Activated CD4-positive, alpha-beta T cell treated with anti-CD3 and anti-CD28 coated beads, Interleukin-2, amount 50 U/mL, for 16 hours (primary cell): Measurements from ENCODE around the gene MIER1.
"Not testable (repeated sequence)": the region's sequence is repeated elsewhere in the genome, so short reads cannot be mapped to it uniquely, and the experiment has no call there.

Experiments
- DNase-seq: peaks from one replicate; pipeline ENCODE4 v3.0.0-alpha.2; 2020

The MIER1 gene

DNA sequence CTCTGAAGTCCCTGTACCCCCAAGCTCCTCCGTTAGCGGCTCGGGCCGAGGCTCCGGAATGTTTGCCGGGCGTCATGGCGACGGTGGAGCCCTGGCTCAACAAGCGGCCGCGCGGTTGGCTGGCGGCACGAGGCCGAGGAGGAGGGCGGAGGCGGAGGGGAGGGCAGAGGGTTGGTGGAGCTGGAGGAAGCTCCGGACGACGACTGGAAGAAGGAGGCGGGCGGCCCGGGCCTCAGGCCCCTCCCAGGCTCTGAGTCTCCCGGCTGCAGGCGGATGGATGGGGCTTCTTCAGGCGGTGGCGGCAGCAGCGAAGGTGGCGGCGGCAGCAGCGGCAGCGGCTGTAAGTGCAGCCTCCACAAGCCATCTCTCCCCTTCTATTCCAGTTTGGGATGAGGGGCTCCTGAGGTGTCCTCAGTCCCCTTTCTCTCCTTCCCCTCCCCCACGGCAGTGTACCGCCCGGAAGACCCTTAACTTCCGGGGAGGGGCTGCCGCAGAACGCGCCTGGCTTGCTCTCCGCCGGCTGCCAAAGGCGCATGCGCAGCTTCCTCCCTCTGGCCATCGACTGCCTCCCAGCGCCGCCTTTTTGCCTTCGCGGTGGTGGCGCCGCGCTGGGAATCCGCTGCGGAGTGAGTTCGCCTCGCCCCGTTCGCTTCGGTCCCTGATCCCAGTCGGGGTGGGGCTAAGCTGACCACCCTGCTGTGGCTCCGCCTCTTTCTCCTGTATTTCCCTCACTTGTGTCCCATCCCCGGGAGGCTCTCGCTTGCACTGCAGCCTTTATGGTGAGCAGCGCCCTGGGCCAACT is at the start of gene MIER1, which contains the start of gene DNAI4:
Gene MIER1 (plus strand): TSS at position 235 of the 802 bp plus-strand sequence. CDS start 39 bp downstream, at position 274.
Gene DNAI4 (minus strand): TSS at position 101 of the 802 bp plus-strand sequence. CDS start 25 bp downstream, at position 76.
- peak; percentile 98 for DNase-seq

DNA sequence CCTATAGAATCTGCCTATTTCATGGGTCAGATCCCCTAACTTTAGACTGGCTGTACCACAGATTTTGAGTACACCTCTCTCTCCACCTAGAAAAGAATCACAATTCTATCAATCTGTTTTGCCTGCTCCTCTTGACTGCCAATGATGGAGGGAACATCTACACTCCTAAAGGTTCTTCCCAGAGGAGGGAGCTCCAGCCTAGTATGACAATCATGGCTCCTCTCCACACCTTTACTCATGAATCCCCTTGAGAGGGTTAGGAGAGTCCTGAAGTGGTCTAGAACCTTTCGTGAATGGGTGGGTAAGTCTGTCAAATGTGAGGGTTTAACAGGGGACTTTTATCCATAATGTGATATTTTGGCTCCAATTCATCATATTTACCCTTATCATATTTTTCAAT is 48.1 kb upstream of the MIER1 start:
- no peak for DNase-seq

DNA sequence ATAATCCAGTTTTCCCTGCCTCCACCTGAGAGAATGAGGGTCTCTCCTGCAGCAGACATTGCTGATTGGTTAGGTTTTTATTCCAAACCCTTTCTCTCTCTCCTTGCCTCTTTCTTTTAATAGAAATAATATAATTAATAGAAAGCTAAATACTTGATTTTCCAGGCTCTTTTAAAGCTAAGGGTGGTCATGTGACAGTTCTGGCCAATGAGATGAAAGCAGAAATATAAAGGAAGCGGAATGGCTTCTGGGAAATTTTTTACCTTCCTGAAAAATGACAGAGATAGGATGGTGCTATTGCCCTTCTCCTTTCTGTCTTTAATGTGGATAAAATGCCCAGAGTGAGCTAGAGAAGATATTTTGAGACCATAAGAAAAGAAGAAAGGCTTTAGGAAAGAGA is 35.8 kb upstream of the MIER1 start:
- DNase-seq = no peak

DNA sequence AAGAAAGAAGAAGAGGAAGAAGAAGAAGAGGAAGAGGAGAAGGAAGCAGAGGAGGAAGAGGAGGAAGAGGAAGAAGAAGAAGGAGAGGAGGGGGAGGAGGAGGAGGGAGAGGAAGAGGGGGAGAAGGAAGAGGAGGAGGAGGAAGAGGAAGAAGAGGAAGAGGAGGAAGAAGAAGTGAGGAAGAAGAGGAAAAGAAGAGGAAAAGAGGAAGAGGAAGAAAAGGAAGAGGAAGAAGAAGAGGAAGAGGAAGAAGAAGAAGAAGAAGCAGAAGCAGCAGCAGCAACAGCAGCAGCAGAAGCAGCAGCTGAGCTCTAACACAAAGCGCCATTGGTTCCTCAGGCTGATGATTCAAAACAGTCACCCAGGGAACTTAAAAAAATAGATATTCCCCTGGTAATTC is 34.2 kb upstream of the MIER1 start:
- no peak for DNase-seq

DNA sequence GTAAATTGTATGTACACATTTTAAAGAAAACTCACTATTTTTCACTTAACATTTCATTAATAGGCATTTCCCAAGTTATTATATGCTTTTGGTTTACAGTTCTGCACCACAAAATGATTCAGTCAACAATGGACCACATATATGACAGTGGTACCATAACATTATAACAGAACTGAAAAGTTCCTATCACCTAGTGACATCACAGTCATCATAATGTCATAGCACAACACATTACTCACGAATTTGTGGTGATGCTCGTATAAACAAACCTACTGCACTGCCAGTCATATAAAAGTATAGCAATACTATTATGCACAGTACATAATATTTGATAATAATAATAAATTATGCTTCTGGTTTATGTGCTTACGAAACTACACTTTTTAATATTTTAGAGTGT is 31.1 kb upstream of the MIER1 start:
- DNase-seq = no peak

GRCh38 chr1:66915203-66915602 is 9.6 kb upstream of the MIER1 start:
- not testable (repeated sequence) for DNase-seq

- DNase-seq = no peak
These were observed 8.5 kb upstream of the MIER1 start for GRCh38 chr1:66916320-66916719.

GRCh38 chr1:66917476-66917875 is 7.3 kb upstream of the MIER1 start:
- DNase-seq = no peak

DNA sequence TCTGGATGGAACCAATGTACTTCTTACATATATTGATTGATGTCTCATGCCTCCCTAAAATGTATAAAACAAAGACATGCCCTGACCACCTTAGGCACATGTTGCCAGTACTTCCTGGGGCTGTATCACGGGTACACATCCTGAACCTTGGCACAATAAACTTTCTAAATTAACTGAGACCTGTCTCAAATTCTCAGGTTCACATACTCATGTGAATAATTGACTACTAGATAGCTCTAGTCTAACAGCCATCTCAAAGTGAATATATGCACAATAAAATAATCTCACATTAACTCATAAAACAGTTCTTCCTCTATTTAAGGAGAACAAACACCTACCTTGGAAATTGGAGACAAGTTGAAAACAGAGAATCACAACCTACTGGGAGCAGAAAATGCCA is 5.7 kb upstream of the MIER1 start:
- DNase-seq = no peak

GRCh38 chr1:66919828-66920227 is 5.0 kb upstream of the MIER1 start:
- no peak for DNase-seq

DNA sequence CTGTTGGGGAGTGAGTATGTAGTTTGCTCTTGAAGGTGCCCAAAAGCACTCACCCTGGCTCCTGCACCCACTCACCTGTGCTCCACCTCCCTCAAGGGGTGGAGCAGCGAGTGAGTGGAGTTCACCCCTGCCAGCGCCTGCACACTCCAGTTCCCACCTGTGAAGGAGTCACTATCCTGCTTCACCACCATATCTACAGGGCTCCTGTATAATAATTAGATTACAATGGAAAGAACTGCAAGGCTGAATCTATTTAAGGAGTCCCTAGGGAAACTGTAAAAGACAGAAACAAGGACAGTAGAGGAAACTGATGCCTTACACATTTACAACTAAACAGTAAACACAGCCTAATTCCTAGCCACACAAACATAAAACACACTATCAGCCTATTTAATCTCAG is 4.2 kb upstream of the MIER1 start:
- DNase-seq = no peak

GRCh38 chr1:66925558-66925910 is 744 bp downstream of the MIER1 start:
- no peak for DNase-seq

DNA sequence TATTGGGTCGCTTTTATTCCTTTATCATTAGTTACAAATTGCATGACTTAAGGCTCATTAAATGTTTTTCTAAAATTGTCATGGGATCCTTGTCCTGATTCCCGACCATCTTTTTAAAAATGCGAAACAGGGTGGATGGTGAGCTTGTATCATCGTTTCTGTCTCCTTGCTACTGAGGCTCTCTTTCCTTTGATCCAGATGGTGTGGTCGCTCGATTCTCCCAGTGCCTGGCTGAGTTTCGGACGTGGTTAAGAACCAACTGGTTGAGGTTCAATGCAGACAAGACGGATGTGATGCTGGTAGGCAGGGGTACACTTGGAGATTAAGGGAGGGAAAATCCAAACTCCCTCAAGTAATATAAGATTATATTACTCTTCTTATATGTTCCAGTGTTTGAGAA is 1.2 kb downstream of the MIER1 start:
- peak; percentile 13 for DNase-seq

- peak; percentile 24 for DNase-seq
These were observed 2.7 kb downstream of the MIER1 start for GRCh38 chr1:66927528-66927927.

DNA sequence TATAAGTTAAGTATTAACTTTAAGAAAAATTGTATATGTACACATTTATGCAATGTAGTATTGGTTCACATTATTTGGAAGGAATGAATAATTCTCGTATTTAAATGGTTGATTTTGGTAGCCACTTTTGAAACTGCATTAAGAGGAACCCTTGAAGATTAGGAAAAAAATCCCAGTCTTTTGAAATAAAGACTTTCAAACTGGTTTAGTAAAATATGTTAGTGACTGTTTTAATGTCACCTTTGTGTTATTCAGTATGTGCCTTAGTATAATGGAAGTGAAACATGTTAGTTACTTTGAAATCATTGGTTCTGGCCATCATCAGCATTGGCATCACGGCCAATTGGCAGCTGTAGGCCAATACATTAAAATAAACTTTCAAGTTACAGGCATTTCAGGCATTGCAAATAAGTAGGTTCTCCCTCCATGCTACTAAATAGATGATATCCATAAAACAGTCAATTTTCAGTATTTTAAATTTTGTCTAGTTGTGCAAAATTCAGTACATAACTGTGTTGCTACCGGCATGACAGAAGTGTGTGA is 4.4 kb downstream of the MIER1 start:
- DNase-seq = peak; percentile 27

GRCh38 chr1:66929691-66929998 is 4.9 kb downstream of the MIER1 start:
- DNase-seq = no peak

DNA sequence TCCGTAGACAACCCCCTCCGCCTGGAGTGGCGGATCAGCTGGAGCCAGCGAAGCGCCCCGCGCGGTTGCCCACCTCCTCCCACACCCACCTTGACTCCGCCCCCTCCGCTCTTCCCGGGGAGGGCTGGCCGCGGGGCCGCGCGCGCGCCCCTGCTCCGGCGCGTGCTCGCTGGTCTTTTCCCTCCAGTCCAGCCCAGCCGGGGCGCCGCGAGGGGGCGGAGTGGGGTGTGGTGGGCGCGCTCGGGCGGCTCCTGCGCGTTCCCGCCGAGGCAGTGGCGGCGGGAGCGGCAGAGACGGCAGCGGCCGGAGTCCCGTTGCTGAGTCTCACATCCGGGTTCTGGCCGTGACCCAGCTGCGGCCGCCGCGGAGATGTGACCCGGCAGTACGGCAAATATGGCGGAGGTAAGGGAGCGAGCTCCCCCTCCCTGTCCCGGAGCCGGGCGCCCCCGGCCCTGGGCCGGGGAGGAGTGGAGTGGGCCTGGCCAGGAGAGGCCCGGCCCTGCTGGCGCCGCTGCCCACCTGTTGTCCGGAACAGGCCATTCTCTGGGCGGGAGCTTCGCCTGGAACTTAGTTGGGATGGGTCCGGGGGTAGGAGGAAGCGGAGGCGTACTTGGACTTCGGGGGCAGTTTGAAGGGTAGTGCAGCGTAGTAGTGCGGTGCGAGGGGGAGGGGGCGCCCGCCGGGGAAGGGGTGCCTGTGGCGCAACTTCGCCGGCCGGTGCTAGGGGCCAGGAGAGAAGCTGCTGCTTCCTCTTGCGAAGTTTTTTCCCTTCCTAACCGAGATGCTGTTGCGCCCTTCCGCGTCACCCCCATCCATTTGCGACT is 5.4 kb downstream of the MIER1 start:
- DNase-seq = peak; percentile 97

DNA sequence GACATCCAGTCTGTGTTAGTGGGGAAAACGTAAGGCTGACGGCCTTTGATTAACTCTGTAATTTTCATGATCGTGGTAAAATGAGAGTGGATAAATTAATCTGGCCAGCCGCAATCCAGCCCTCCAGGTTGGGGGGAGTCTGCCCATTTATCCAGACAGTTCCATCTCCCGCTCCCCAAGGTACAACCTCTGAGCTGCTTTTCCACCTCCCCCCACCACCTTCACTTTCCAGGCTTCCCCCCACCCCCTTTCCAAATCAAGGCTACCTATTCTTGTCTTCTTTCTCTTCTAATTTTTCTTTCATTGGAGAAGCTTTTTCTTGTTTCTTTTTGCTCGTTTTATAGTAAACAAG is 6.0 kb downstream of the MIER1 start:
- DNase-seq = no peak

- peak; percentile 60 for DNase-seq
These were observed 6.8 kb downstream of the MIER1 start for GRCh38 chr1:66931590-66931989.

DNA sequence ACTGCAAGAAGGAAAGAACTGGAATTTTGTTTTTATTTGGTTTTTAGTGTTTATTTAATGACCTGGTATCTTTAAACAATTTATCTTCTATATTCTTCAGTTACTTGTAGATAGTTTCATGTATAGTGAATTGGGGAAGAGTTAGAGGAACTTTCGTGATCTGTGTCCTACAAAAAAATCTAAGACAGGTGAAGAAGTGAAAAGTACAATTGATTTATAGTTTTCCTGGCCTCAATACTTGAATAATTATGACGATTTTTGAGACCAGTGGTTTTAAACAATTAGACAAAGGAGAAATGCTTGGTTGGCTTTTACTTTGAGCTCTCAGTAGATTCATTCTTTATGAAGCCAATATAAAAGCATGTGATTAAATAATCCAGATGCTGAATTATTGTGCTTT is 7.5 kb downstream of the MIER1 start:
- no peak for DNase-seq

DNA sequence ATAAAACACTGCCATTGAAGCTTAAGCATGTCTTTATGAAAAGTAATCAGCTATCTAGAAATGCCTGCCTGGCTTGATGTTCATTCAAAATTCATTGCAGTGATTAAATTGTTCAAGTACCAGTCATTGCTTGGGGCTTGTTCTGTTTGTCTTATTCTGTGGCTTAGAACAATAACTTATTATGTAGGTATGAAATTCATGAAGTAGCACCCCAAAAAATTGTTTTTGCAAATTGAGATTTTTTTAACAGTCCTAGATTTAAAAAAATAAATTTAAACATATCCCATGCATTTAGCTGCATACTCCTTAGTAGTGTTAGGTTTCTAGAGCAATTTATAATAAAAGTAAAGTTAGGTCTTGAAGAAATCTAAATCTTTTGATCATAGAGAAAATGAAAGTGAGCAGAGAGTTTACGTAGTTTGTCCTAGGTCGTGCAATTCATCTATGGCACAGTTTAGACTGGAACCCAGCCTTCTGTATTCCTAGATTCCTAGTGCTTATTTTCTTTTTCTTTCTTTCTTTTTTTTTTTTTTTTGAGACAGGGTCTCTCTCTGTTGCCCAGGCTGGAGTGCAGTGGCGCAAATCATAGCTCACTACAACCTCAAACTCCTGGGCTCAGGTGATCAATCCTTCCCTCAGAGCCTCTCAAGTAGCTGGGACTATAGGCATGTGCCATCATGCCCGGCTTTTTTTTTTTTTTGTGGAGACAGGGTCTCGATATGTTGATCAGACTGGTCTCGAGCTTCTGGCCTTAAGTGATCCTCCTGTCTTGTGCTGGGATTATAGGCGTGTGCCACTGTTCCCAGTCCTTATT is 9.3 kb downstream of the MIER1 start:
- no peak for DNase-seq

DNA sequence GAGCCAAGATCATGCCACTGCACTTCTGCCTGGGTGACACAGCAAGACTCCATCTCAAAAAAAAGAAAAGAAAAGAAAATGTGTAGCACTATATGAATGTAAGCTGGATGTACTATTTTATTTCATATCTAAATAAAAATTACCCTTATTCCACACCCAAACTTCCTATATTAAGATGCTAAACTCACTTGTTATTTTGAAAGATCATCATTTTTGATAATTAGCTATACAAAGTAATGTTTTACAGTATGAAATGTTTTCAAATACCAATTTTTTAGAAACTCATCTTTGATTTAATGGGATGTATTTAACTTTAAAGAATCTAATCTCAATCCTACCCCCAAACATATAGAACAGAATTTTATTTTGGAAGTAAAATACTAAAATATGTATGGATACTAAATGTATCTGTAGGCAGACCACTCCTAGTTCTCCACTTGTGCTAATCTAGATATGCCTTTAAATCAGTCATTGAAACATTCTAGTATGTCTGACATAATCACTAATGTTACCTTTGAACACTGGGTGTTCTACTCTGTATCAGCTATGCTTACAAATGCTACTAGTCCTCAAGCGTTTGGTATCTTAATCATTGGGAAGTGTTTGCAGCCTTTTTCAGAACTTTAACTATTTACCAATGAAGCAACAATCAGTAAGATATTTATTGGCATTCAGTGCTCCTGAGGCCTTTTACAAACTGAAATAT is 12.9 kb downstream of the MIER1 start:
- DNase-seq = no peak

GRCh38 chr1:66938613-66939012 is 13.8 kb downstream of the MIER1 start:
- no peak for DNase-seq
